ENCODE data around the gene TCP11X2.

DNA sequence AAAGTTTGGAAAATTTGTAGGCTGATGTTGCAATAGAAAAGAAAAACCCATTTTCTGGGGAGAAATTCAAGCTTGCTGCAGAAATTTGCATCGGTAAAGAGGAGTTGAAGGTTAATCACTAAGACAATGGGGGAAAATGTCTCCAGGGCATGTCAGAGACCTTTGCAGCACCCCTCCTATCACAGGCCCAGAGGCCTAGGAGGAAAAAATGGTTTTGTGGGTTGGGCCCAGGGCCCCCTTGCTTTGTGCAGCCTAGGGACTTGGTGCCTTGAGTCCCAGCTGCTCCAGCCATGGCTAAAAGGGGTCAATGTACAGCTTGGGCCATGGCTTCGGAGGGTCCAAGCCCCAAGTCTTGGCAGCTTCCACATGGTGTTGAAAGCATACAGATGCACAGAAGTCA is 27.1 kb upstream of the TCP11X2 start:
- no peak for TF ChIP-seq POLR2A (IDR thresholded peaks at IDR 0.05)
- TF ChIP-seq, protein P1, sequence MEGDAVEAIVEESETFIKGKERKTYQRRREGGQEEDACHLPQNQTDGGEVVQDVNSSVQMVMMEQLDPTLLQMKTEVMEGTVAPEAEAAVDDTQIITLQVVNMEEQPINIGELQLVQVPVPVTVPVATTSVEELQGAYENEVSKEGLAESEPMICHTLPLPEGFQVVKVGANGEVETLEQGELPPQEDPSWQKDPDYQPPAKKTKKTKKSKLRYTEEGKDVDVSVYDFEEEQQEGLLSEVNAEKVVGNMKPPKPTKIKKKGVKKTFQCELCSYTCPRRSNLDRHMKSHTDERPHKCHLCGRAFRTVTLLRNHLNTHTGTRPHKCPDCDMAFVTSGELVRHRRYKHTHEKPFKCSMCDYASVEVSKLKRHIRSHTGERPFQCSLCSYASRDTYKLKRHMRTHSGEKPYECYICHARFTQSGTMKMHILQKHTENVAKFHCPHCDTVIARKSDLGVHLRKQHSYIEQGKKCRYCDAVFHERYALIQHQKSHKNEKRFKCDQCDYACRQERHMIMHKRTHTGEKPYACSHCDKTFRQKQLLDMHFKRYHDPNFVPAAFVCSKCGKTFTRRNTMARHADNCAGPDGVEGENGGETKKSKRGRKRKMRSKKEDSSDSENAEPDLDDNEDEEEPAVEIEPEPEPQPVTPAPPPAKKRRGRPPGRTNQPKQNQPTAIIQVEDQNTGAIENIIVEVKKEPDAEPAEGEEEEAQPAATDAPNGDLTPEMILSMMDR (IDR thresholded peaks at IDR 0.05 in 4 of 5, conservative IDR thresholded peaks at IDR 0.05 in 1 of 5): no peak

Data from gastrocnemius medialis (tissue), 4 donors.